ENCODE data around the gene CSMD2.

The CSMD2 gene

GRCh38 chr1:33698361-33699035 is 466.5 kb downstream of the CSMD2 start:
- in situ Hi-C loops (cut with MboI; ENCODE audit: low sequenced_read_pairs), result no loop called here

- in situ Hi-C loops (cut with MboI; ENCODE audit: low sequenced_read_pairs), result no loop called here
These were observed 467.2 kb downstream of the CSMD2 start for GRCh38 chr1:33697816-33698215.

GRCh38 chr1:33696962-33697361 is 468.1 kb downstream of the CSMD2 start:
- in situ Hi-C loops (cut with MboI; ENCODE audit: low sequenced_read_pairs), result no loop called here

- in situ Hi-C loops (cut with MboI; ENCODE audit: low sequenced_read_pairs), result no loop called here
These were observed 468.7 kb downstream of the CSMD2 start for GRCh38 chr1:33696311-33696710.

- in situ Hi-C loops (cut with MboI; ENCODE audit: low sequenced_read_pairs), result no loop called here
These were observed 472.5 kb downstream of the CSMD2 start for GRCh38 chr1:33692206-33693188.

GRCh38 chr1:33687000-33687399 is 478.0 kb downstream of the CSMD2 start:
- in situ Hi-C loops (cut with MboI; ENCODE audit: low sequenced_read_pairs), result no loop called here

- in situ Hi-C loops (cut with MboI; ENCODE audit: low sequenced_read_pairs), result no loop called here
These were observed 478.5 kb downstream of the CSMD2 start for GRCh38 chr1:33686551-33686950.

GRCh38 chr1:33685256-33685655 is 479.8 kb downstream of the CSMD2 start:
- in situ Hi-C loops (cut with MboI; ENCODE audit: low sequenced_read_pairs), result no loop called here

GRCh38 chr1:33684396-33685179 is 480.4 kb downstream of the CSMD2 start:
- in situ Hi-C loops (cut with MboI; ENCODE audit: low sequenced_read_pairs), result no loop called here

GRCh38 chr1:33683913-33684312 is 481.1 kb downstream of the CSMD2 start:
- in situ Hi-C loops (cut with MboI; ENCODE audit: low sequenced_read_pairs), result no loop called here

GRCh38 chr1:33682371-33682770 is 482.7 kb downstream of the CSMD2 start:
- in situ Hi-C loops (cut with MboI; ENCODE audit: low sequenced_read_pairs), result no loop called here

GRCh38 chr1:33680281-33680840 is 484.7 kb downstream of the CSMD2 start:
- in situ Hi-C loops (cut with MboI; ENCODE audit: low sequenced_read_pairs), result no loop called here

- in situ Hi-C loops (cut with MboI; ENCODE audit: low sequenced_read_pairs), result no loop called here
These were observed 494.5 kb downstream of the CSMD2 start for GRCh38 chr1:33670567-33670966.

- in situ Hi-C loops (cut with MboI; ENCODE audit: low sequenced_read_pairs), result no loop called here
These were observed 496.3 kb downstream of the CSMD2 start for GRCh38 chr1:33668695-33669094.

- in situ Hi-C loops (cut with MboI; ENCODE audit: low sequenced_read_pairs), result no loop called here
These were observed 497.4 kb downstream of the CSMD2 start for GRCh38 chr1:33667386-33668282.

- in situ Hi-C loops (cut with MboI; ENCODE audit: low sequenced_read_pairs), result no loop called here
These were observed 498.4 kb downstream of the CSMD2 start for GRCh38 chr1:33666616-33667015.

- in situ Hi-C loops (cut with MboI; ENCODE audit: low sequenced_read_pairs), result no loop called here
These were observed 503.1 kb downstream of the CSMD2 start for GRCh38 chr1:33661811-33662454.

GRCh38 chr1:33660956-33661355 is 504.1 kb downstream of the CSMD2 start:
- in situ Hi-C loops (cut with MboI; ENCODE audit: low sequenced_read_pairs), result no loop called here

- in situ Hi-C loops (cut with MboI; ENCODE audit: low sequenced_read_pairs), result no loop called here
These were observed 504.8 kb downstream of the CSMD2 start for GRCh38 chr1:33660244-33660643.

All from HL-60/S4 treated with phorbol 12-myristate 13-acetate at 8.2 ng/mL for 4 days and 3 days (cell line).